A204.1 (cell line): Measurements from ENCODE around the gene PAF1.
"Not testable (repeated sequence)": the region's sequence is repeated elsewhere in the genome, so short reads cannot be mapped to it uniquely, and the experiment has no call there.

ENCODE experiments used
- FAIRE-seq: peaks from 2 replicates; lab custom pipeline; 2012; peaks lifted over from hg19 to GRCh38; lab: Jason Lieb, UNC

Gene PAF1

GRCh38 chr19:39381910-39382611 is 8.8 kb downstream of the PAF1 start:
- FAIRE-seq = no peak

DNA sequence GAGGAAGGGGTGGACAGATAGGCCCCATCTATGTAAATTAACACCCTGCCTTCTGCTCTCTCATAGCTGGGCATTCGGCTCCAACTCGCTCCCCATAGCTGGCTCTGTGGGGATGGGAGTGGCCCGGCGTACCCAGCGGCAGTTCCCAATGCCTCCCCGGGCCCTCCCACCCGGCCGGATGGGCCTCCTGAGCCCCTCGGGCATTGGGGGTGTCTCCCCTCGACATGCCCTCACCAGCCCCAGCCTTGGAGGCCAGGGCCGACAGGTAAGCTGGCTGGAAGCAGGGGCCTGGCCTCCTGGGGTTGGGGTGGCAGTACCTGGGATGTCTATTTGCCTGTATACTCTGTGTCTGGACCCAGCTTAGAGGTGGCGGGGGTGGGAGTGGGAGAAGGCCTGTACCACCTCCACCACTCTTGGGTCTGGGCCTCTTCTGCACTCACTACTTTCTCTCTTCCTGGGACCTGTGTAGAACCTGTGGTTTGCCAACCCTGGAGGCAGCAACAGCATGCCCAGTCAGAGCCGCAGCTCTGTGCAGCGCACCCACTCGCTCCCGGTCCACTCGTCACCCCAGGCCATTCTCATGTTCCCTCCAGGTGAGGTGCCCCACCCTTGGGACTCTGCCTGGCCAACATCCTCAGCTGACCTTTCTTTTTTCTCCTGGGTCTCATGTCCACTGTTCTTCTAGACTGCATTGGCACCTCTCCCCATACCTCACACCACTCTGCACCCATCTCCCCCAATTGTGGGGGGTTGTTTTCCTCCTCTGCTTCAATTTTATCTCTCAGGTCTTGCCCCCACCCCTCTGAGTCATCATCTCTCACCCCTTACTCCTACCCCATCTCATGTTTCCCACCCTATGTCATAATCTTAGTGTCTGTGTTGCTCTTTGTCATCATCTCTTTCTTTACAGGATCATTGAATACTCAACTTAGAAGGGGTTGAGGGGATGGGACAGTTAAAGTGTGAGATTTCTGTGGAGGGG is 10.1 kb downstream of the PAF1 start:
- no peak for FAIRE-seq

DNA sequence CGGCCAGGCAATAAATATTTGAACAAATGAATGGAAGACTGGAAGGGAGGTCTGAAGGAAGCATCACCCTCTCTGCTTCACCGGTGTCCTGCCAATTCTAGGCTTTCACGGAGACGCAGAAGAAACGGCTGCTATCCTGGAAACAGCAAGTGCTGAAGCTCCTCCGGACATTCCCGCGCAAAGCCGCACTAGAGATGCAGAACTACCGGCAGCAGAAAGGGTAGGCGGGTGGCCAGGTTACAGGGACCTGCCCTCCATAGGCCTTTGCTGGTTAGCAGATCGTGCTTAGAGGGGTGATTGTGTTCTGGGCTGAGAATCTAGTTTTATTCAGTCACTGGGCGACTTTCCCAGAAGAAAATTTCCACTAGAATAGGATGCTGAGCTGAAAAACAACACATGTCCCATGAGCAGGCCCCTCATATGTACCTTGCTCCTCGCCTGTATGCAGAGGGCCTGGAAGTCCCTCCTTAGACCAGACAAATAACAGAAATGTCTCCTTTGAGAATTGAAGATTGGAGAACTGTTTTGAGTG is 11.0 kb downstream of the PAF1 start:
- no peak for FAIRE-seq

GRCh38 chr19:39379366-39379765 is 11.5 kb downstream of the PAF1 start:
- FAIRE-seq = not testable (repeated sequence)

- FAIRE-seq = no peak
These were observed 13.2 kb downstream of the PAF1 start for GRCh38 chr19:39377373-39378362.

- FAIRE-seq = no peak
These were observed 15.0 kb downstream of the PAF1 start for GRCh38 chr19:39375929-39376328.

DNA sequence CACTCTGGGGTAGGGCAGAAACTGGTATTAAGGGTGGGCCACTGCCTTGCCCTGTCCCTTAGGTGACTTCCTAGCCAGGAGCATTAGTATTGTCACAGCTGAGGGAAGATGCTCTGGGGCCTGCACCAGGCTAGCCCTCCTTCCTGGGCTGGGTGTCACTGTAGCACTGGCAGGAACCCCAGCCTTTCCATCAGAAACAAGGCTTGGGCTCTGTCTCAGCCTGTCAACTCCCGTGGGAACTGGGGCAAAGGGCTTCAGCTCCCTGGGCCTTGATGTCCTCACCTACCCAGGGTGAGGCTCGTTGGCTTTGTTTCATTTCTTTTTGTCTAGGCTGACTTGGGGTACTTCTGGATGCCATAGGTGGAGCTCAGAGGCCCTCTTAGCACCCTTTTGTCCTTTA is 18.0 kb downstream of the PAF1 start:
- no peak for FAIRE-seq

GRCh38 chr19:39372047-39372802 is 18.7 kb downstream of the PAF1 start:
- no peak for FAIRE-seq

- FAIRE-seq = no peak
These were observed 20.2 kb downstream of the PAF1 start for GRCh38 chr19:39370735-39371134.

GRCh38 chr19:39369200-39369599 is 21.7 kb downstream of the PAF1 start:
- no peak for FAIRE-seq

DNA sequence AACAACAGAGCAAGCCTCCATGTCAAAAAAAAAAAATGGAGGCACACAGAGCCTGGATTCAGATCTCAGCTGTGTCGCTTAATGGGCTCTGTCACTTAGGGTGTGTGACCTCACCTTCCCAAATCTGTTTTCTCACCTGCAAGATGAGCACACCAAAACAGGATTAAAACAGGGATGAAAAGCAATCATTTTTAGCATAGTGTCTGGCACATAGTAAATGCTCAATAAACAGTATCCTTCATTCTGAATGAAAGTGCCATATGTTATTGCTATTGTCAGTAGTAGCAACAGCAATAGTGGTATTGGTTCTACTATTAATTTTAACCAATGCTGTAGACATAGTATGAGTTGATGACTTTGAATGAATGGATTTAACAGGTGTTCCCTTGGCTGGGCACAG is 25.4 kb downstream of the PAF1 start:
- no peak for FAIRE-seq

- no peak for FAIRE-seq
These were observed 26.9 kb downstream of the PAF1 start for GRCh38 chr19:39363901-39364457.

DNA sequence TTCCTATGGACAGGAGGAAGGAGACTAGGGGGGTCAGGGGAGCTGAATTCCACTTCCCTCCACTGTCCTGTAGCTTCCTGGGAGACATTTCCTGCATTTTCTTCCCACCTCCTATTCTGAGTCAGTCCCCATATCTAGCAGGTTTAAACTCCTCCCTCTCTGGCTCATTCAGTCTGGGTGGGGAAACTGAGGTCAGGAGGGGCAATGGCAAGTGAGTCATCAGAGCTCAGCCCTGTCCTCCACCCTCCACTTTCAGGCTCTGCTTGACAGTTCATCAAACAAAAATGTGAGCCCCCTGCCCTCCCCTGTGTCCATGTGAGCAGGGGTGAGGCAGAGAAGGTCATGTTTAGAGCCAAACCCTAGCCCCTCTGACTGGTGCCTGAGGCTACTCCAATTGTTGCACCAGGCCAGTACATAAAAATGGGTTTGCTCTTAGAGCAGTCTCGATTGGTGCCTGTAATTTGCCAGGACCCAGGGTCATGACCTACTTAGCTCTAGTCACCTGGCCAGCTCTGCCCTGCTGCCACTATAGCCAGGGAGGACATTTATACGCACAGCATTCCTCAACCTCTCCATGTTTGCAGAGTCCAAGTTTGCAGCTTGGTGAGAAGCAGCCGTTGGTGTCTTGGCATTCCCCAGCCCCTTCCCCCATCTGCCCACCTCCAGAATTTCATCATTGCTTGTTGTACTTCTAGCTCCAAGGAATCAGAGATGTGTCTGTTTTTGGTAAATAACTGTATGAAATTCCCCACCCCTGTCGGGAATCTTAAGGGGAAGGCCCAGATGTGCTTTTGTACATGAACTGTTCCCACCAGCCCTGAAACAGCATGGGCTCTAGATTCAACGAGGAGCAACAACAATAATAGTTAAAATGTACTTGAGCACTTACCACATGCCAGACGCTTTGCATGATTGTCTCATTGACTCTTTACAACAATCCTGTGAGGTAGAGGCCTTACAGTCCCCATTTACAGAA is 27.9 kb downstream of the PAF1 start:
- FAIRE-seq = no peak

DNA sequence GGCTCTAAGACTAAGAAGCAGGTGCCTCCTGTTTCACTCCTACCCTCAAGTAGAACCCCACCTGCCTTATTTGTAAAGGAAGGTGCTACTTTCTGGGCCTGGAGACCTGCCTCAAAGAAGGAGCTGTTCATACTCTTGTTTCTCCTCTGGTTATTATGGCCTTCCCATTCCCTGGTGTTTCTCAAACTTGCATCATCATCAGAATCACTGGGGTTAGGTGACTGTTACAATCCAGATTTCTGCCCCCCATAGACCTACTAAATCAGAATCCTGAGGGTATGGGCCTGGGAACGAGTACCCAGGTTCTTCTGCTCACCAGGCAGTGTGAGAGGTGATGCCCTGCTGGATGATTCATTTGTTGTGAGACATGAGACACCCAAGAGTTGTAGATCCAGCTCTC is 30.3 kb downstream of the PAF1 start:
- no peak for FAIRE-seq

GRCh38 chr19:39359026-39359425 is 31.9 kb downstream of the PAF1 start:
- no peak for FAIRE-seq

- FAIRE-seq = no peak
These were observed 34.3 kb downstream of the PAF1 start for GRCh38 chr19:39356647-39357046.

DNA sequence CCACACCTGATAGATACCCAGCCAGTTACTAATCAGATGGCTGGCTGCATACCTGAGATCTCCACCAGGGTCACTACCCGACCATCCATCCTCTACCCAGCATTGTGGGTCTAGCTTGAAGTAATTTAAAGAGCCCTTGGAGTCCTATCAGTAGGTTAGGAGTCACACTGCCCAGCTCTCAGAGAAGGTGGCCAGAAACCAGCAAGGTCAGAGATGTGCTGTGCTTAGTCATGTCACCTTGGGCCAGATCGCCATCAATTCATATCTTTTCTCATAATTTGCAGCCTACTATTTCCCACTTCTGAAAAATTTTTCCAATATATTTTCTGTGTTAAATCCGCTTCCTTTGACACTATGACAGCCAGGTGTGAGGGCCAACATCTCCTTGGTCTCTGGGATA is 34.8 kb downstream of the PAF1 start:
- FAIRE-seq = no peak

GRCh38 chr19:39355253-39355652 is 35.7 kb downstream of the PAF1 start:
- FAIRE-seq = no peak

- FAIRE-seq = no peak
These were observed 38.3 kb downstream of the PAF1 start for GRCh38 chr19:39352381-39353255.
